Spinal cord (tissue), 10 donors: Measurements from ENCODE around the gene PKN3. TPM values are rescaled to one million over a fixed set of nuclear protein-coding genes. Genes with fewer than 3 reads are reported as not detected.
A peak's percentile ranks its signal among the peaks of the same experiment; 100 is the strongest.

ENCODE experiments used
- DNase-seq, 6 donors: peaks; one replicate each; pipeline versions ENCODE4 v3.0.0 to v3.0.0-alpha.2; 2013 to 2015; ENCODE audit warnings: low spot score in 6 of 6, low read depth in 4 of 6
- H3K27ac ChIP-seq: one replicate; pipeline ENCODE4 v1.5.1; 2013; ENCODE audit warnings: low read depth, low read length, control low read depth
- H3K27me3 ChIP-seq: one replicate; pipeline ENCODE4 v1.6.1; 2013; ENCODE audit warnings: low read length; ENCODE audit not compliant: control insufficient read depth, insufficient read depth
- H3K36me3 ChIP-seq: one replicate; pipeline ENCODE4 v1.6.1; 2013; ENCODE audit warnings: low read length; ENCODE audit not compliant: control insufficient read depth, insufficient read depth
- H3K4me1 ChIP-seq: one replicate; pipeline ENCODE4 v1.6.1; 2013; ENCODE audit warnings: low read length; ENCODE audit not compliant: control insufficient read depth, insufficient read depth
- H3K4me3 ChIP-seq: one replicate; pipeline ENCODE4 v1.5.1; 2013; ENCODE audit warnings: low read depth, low read length, control low read depth
- H3K9me3 ChIP-seq: one replicate; pipeline ENCODE4 v1.6.1; 2013; ENCODE audit warnings: low read length; ENCODE audit not compliant: control insufficient read depth, insufficient read depth
- WGBS: methylation state at CpG from one replicate; pipeline ENCODE4 v1.1.5; 2013; ENCODE audit warnings: missing lambda C conversion rate; ENCODE audit not compliant: insufficient coverage; 5-methylcytosine and 5-hydroxymethylcytosine counted together
- polyA plus RNA-seq, 2 donors: library from polyadenylated mRNA; unstranded; fragments of 120-200 nt; gene quantifications; one replicate each; pipeline ENCODE4 v1.2.1, GENCODE V29; 2013; ENCODE audit not compliant: insufficient read length in 2 of 2
- total RNA-seq, 2 donors: library from RNA; depleted of rRNA in 1 of 2; stranded (reverse); fragments of 120-200 nt in 1 of 2; fragments of >200 nt in 1 of 2; gene quantifications; one replicate each; pipeline versions ENCODE4 v1.2.3 to v1.2.4, GENCODE V29; 2013 to 2014
- donor health status: healthy.

The PKN3 gene
- total and polyA plus RNA-seq, 4 donors: 1.1 to 5.9 (median 5.5) TPM

- 83% methylated on average over 6 of the region's 13 CpGs for WGBS
- no peak overlapping the region for H3K4me3 ChIP-seq
- no peaks in the 10 kb centered on the region for H3K27me3 ChIP-seq
- no peak overlapping the region for H3K27ac ChIP-seq
- peaks cover 27% of the 10 kb centered on the region for H3K4me1 ChIP-seq
- H3K9me3 ChIP-seq: no peaks in the 10 kb centered on the region
- peaks cover 61% of the 10 kb centered on the region for H3K36me3 ChIP-seq
- DNase-seq: no peak
These were observed 28.8 kb downstream of the PKN3 start for GRCh38 chr9:128731093-128731492.

DNA sequence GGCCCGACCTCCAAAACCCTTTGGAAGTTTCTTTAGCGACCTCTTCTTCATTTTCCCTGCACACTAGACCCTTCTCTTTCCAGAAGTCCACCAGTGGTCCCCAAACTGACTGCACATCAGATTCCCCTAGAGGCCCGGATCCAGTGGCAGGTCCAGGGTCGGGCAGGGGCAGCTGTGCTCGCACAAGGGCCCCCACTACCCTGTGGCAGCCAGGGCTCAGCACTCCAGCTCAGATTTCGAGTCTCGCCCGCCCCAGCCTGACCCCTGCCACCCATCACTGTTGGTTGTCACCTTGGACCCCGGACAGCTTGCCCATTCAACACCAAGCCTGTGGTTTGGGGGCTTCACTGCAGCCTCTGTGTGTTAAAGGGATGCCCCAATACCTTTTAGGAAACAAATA is 29.4 kb downstream of the PKN3 start:
- H3K27me3 ChIP-seq: no peaks in the 10 kb centered on the region
- H3K4me1 ChIP-seq: peaks cover 27% of the 10 kb centered on the region
- DNase-seq: no peak
- no peak overlapping the region for H3K4me3 ChIP-seq
- H3K9me3 ChIP-seq: no peaks in the 10 kb centered on the region
- H3K27ac ChIP-seq: no peak overlapping the region
- peaks cover 63% of the 10 kb centered on the region for H3K36me3 ChIP-seq
- 89% methylated on average over 8 of the region's 9 CpGs for WGBS

- Histone ChIP-seq H3K27ac (no peak overlapping the region), H3K4me3 (no peak overlapping the region), H3K4me1 (peaks cover 27% of the 10 kb centered on the region), H3K36me3 (peaks cover 68% of the 10 kb centered on the region), H3K9me3 (no peaks in the 10 kb centered on the region), H3K27me3 (no peaks in the 10 kb centered on the region)
- no peak for DNase-seq
- WGBS: 97% methylated on average over 13 of the region's 13 CpGs
These were observed 30.3 kb downstream of the PKN3 start for GRCh38 chr9:128732576-128732975.

GRCh38 chr9:128733256-128733655 is 31.0 kb downstream of the PKN3 start:
- Histone ChIP-seq H3K4me3 (peak overlapping the region; percentile 16), H3K9me3 (no peaks in the 10 kb centered on the region), H3K27ac (peak overlapping the region; percentile 61), H3K4me1 (peaks cover 27% of the 10 kb centered on the region), H3K27me3 (no peaks in the 10 kb centered on the region), H3K36me3 (peaks cover 64% of the 10 kb centered on the region)
- DNase-seq: peak in 5 of 6 donors; percentile 39 to 86 (median 49)
- 9% methylated on average over 8 of the region's 9 CpGs for WGBS

DNA sequence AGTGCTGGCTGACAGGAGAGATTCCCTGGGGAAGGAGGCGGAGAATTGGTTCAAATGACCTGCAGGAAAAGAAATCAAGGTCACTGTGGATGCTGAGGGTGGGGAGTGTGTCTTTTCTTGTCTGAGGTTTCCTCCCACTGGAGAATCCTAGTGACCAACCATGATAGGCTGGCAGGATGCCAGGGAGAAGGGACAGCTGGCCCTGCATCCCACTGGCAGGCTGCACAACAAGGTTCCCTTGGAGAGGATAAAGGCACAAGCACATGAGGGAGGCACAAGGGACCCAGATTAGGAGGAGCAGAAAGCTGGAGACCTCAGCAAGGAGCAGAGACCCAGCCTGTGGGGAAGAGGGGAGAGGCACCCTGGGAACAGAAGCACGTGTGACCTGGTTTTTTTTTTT is 33.1 kb downstream of the PKN3 start:
- H3K4me1 ChIP-seq: peaks cover 15% of the 10 kb centered on the region
- H3K27me3 ChIP-seq: no peaks in the 10 kb centered on the region
- peaks cover 66% of the 10 kb centered on the region for H3K36me3 ChIP-seq
- 78% methylated on average over 1 of the region's 2 CpGs for WGBS
- H3K4me3 ChIP-seq: no peak overlapping the region
- no peaks in the 10 kb centered on the region for H3K9me3 ChIP-seq
- H3K27ac ChIP-seq: no peak overlapping the region
- DNase-seq: peak in 2 of 6 donors; percentile 63 to 64

DNA sequence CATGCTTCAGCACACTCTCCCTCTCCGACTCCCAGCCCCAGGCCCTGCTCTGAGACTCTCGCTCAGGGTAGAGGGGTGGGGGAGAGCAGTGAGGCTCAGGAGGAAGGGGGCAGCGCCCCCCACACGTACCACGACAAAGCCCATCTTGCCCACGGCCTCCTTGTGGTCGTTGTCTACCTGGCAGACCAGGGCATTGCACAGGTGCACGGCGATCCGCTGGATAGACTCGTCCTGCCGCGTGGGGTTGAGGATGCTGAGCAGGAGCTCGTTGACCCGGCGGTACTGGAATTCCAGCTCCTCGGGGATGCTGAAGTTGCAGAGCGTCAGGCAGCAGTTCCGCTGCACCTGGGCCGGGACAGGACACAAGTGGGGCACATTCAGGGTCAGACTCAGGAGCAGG is 40.1 kb downstream of the PKN3 start:
- no peak overlapping the region for H3K4me3 ChIP-seq
- WGBS: 90% methylated on average over 19 of the region's 20 CpGs

GRCh38 chr9:128743421-128743820 is 41.1 kb downstream of the PKN3 start:
- Histone ChIP-seq H3K9me3 (no peaks in the 10 kb centered on the region), H3K4me1 (no peaks in the 10 kb centered on the region), H3K36me3 (peaks cover 72% of the 10 kb centered on the region), H3K27me3 (no peaks in the 10 kb centered on the region), H3K27ac (no peak overlapping the region), H3K4me3 (no peak overlapping the region)
- WGBS: no CpG with 5 or more reads among the region's 1 CpG
- no peak for DNase-seq

More for the DNA sequence above, 40.1 kb downstream of the PKN3 start:
- Histone ChIP-seq H3K4me1 (no peaks in the 10 kb centered on the region), H3K27ac (no peak overlapping the region), H3K36me3 (peaks cover 63% of the 10 kb centered on the region), H3K27me3 (no peaks in the 10 kb centered on the region), H3K9me3 (no peaks in the 10 kb centered on the region)
- DNase-seq: no peak

DNA sequence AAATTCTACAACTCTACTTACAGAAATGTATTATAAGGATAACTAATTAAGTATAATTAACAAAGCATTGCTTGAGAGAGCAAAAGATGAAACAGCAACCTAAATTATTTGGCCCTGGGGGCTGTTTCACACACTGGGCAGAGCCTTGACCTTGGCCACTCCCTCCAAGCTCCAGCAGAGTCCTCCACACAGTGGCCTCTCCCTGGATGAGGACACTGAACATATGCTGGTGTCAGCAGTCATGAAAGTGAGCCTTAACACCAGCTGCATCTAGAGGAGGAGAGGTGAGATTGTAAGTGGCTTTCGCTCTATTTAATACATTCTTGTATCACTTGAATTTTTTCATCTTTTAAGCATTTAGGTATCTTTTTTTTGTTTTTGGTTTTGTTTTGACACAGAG is 44.9 kb downstream of the PKN3 start:
- Histone ChIP-seq H3K27ac (no peak overlapping the region), H3K4me3 (no peak overlapping the region), H3K27me3 (no peaks in the 10 kb centered on the region), H3K4me1 (no peaks in the 10 kb centered on the region), H3K9me3 (no peaks in the 10 kb centered on the region), H3K36me3 (peaks cover 65% of the 10 kb centered on the region)
- WGBS: no CpG with 5 or more reads among the region's 1 CpG
- no peak for DNase-seq

GRCh38 chr9:128750926-128751595 is 48.8 kb downstream of the PKN3 start:
- no peaks in the 10 kb centered on the region for H3K4me1 ChIP-seq
- 96% methylated on average over 18 of the region's 22 CpGs for WGBS
- peaks cover 79% of the 10 kb centered on the region for H3K36me3 ChIP-seq
- H3K9me3 ChIP-seq: no peaks in the 10 kb centered on the region
- H3K4me3 ChIP-seq: no peak overlapping the region
- DNase-seq: no peak
- H3K27me3 ChIP-seq: no peaks in the 10 kb centered on the region
- H3K27ac ChIP-seq: no peak overlapping the region

DNA sequence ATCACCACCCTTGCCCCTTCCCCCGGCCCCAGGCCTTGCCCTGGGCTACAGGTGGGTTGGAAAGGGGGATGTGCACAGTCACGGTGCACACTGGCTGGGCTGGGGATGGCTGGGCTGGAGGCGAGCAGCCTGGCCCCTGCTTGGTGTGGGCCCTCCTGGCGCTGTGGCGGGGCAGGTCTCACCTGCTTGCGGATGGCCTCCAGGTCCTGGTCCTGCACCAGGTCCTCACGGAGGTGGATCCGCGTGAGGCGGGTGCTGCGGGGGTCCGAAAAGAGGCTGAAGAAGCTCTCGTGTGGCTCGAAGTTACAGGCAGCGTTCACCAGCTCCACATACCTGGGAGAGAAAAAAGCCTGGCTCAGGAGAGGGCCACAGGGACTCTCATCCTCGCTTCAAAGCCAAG is 51.3 kb downstream of the PKN3 start:
- Histone ChIP-seq H3K36me3 (peaks cover 57% of the 10 kb centered on the region), H3K9me3 (no peaks in the 10 kb centered on the region), H3K27ac (no peak overlapping the region), H3K4me3 (no peak overlapping the region), H3K4me1 (peaks cover 3% of the 10 kb centered on the region), H3K27me3 (no peaks in the 10 kb centered on the region)
- DNase-seq: no peak
- 96% methylated on average over 15 of the region's 16 CpGs for WGBS
